ENCODE measurements around the gene GPS1.

The GPS1 gene

GRCh38 chr17:82080048-82080788 lies 28.5 kb downstream of the GPS1 start:
- Histone ChIP-seq H3K9ac (ENCODE audit: low read depth in 1 of 2, low read length in 2 of 2) (no peak overlapping the region), H3K36me3 (ENCODE audit: control insufficient read depth in 1 of 2, insufficient read depth in 2 of 2, low read length in 2 of 2) (peaks cover 23 to 71% of the 10 kb centered on the region in 2 donors), H3K4me1 (ENCODE audit: control insufficient read depth in 1 of 2, insufficient read depth in 2 of 2, low read length in 2 of 2) (no peaks in the 10 kb centered on the region), H3K27ac (ENCODE audit: low read depth, low read length) (no peak overlapping the region), H3K4me3 (ENCODE audit: low read depth in 1 of 2, low read length in 2 of 2) (no peak overlapping the region), H3K9me3 (ENCODE audit: control insufficient read depth in 1 of 2, low read length in 2 of 2) (no peaks in the 10 kb centered on the region), H3K27me3 (ENCODE audit: control insufficient read depth in 1 of 2, insufficient read depth in 2 of 2, low read length in 2 of 2) (no peaks in the 10 kb centered on the region)

GRCh38 chr17:82080789-82081464 lies 29.2 kb downstream of the GPS1 start:
- Histone ChIP-seq H3K4me3 (ENCODE audit: low read depth in 1 of 2, low read length in 2 of 2) (no peak overlapping the region), H3K9me3 (ENCODE audit: control insufficient read depth in 1 of 2, low read length in 2 of 2) (no peaks in the 10 kb centered on the region), H3K4me1 (ENCODE audit: control insufficient read depth in 1 of 2, insufficient read depth in 2 of 2, low read length in 2 of 2) (no peaks in the 10 kb centered on the region), H3K9ac (ENCODE audit: low read depth in 1 of 2, low read length in 2 of 2) (no peak overlapping the region), H3K36me3 (ENCODE audit: control insufficient read depth in 1 of 2, insufficient read depth in 2 of 2, low read length in 2 of 2) (peaks cover 23 to 77% of the 10 kb centered on the region in 2 donors), H3K27me3 (ENCODE audit: control insufficient read depth in 1 of 2, insufficient read depth in 2 of 2, low read length in 2 of 2) (no peaks in the 10 kb centered on the region), H3K27ac (ENCODE audit: low read depth, low read length) (no peak overlapping the region)

GRCh38 chr17:82081546-82081945 lies 29.8 kb downstream of the GPS1 start:
- H3K27ac ChIP-seq (ENCODE audit: low read depth, low read length), result no peak overlapping the region
- peaks cover 23 to 83% of the 10 kb centered on the region in 2 donors for H3K36me3 ChIP-seq (ENCODE audit: control insufficient read depth in 1 of 2, insufficient read depth in 2 of 2, low read length in 2 of 2)
- H3K9me3 ChIP-seq (ENCODE audit: control insufficient read depth in 1 of 2, low read length in 2 of 2), result no peaks in the 10 kb centered on the region
- no peaks in the 10 kb centered on the region for H3K4me1 ChIP-seq (ENCODE audit: control insufficient read depth in 1 of 2, insufficient read depth in 2 of 2, low read length in 2 of 2)
- H3K27me3 ChIP-seq (ENCODE audit: control insufficient read depth in 1 of 2, insufficient read depth in 2 of 2, low read length in 2 of 2), result no peaks in the 10 kb centered on the region
- no peak overlapping the region for H3K9ac ChIP-seq (ENCODE audit: low read depth in 1 of 2, low read length in 2 of 2)
- H3K4me3 ChIP-seq (ENCODE audit: low read depth in 1 of 2, low read length in 2 of 2), result no peak overlapping the region

- no peak overlapping the region for H3K4me3 ChIP-seq (ENCODE audit: low read depth in 1 of 2, low read length in 2 of 2)
- no peaks in the 10 kb centered on the region for H3K9me3 ChIP-seq (ENCODE audit: control insufficient read depth in 1 of 2, low read length in 2 of 2)
- no peaks in the 10 kb centered on the region for H3K27me3 ChIP-seq (ENCODE audit: control insufficient read depth in 1 of 2, insufficient read depth in 2 of 2, low read length in 2 of 2)
- H3K4me1 ChIP-seq (ENCODE audit: control insufficient read depth in 1 of 2, insufficient read depth in 2 of 2, low read length in 2 of 2), result no peaks in the 10 kb centered on the region
- no peak overlapping the region for H3K27ac ChIP-seq (ENCODE audit: low read depth, low read length)
- no peak overlapping the region for H3K9ac ChIP-seq (ENCODE audit: low read depth in 1 of 2, low read length in 2 of 2)
- H3K36me3 ChIP-seq (ENCODE audit: control insufficient read depth in 1 of 2, insufficient read depth in 2 of 2, low read length in 2 of 2), result peaks cover 23 to 87% of the 10 kb centered on the region in 2 donors
Measured at GRCh38 chr17:82081966-82082365, 30.3 kb downstream of the GPS1 start.

- Histone ChIP-seq H3K4me1 (ENCODE audit: control insufficient read depth in 1 of 2, insufficient read depth in 2 of 2, low read length in 2 of 2) (no peaks in the 10 kb centered on the region), H3K36me3 (ENCODE audit: control insufficient read depth in 1 of 2, insufficient read depth in 2 of 2, low read length in 2 of 2) (peaks cover 23 to 91% of the 10 kb centered on the region in 2 donors), H3K9me3 (ENCODE audit: control insufficient read depth in 1 of 2, low read length in 2 of 2) (no peaks in the 10 kb centered on the region), H3K9ac (ENCODE audit: low read depth in 1 of 2, low read length in 2 of 2) (no peak overlapping the region), H3K27me3 (ENCODE audit: control insufficient read depth in 1 of 2, insufficient read depth in 2 of 2, low read length in 2 of 2) (no peaks in the 10 kb centered on the region), H3K4me3 (ENCODE audit: low read depth in 1 of 2, low read length in 2 of 2) (no peak overlapping the region), H3K27ac (ENCODE audit: low read depth, low read length) (no peak overlapping the region)
Measured at GRCh38 chr17:82082456-82082855, 30.8 kb downstream of the GPS1 start.

GRCh38 chr17:82083009-82083408 lies 31.3 kb downstream of the GPS1 start:
- no peaks in the 10 kb centered on the region for H3K4me1 ChIP-seq (ENCODE audit: control insufficient read depth in 1 of 2, insufficient read depth in 2 of 2, low read length in 2 of 2)

GRCh38 chr17:82083533-82084359 lies 32.0 kb downstream of the GPS1 start:
- no peaks in the 10 kb centered on the region for H3K27me3 ChIP-seq (ENCODE audit: control insufficient read depth in 1 of 2, insufficient read depth in 2 of 2, low read length in 2 of 2)
- H3K9ac ChIP-seq (ENCODE audit: low read depth in 1 of 2, low read length in 2 of 2), result no peak overlapping the region
- H3K4me1 ChIP-seq (ENCODE audit: control insufficient read depth in 1 of 2, insufficient read depth in 2 of 2, low read length in 2 of 2), result no peaks in the 10 kb centered on the region
- H3K9me3 ChIP-seq (ENCODE audit: control insufficient read depth in 1 of 2, low read length in 2 of 2), result no peaks in the 10 kb centered on the region
- H3K36me3 ChIP-seq (ENCODE audit: control insufficient read depth in 1 of 2, insufficient read depth in 2 of 2, low read length in 2 of 2), result peaks cover 34 to 94% of the 10 kb centered on the region in 2 donors
- no peak overlapping the region for H3K4me3 ChIP-seq (ENCODE audit: low read depth in 1 of 2, low read length in 2 of 2)
- H3K27ac ChIP-seq (ENCODE audit: low read depth, low read length), result no peak overlapping the region

More at GRCh38 chr17:82083009-82083408, 31.3 kb downstream of the GPS1 start:
- H3K27ac ChIP-seq (ENCODE audit: low read depth, low read length), result no peak overlapping the region
- no peaks in the 10 kb centered on the region for H3K27me3 ChIP-seq (ENCODE audit: control insufficient read depth in 1 of 2, insufficient read depth in 2 of 2, low read length in 2 of 2)
- no peak overlapping the region for H3K4me3 ChIP-seq (ENCODE audit: low read depth in 1 of 2, low read length in 2 of 2)
- no peaks in the 10 kb centered on the region for H3K9me3 ChIP-seq (ENCODE audit: control insufficient read depth in 1 of 2, low read length in 2 of 2)
- no peak overlapping the region for H3K9ac ChIP-seq (ENCODE audit: low read depth in 1 of 2, low read length in 2 of 2)
- H3K36me3 ChIP-seq (ENCODE audit: control insufficient read depth in 1 of 2, insufficient read depth in 2 of 2, low read length in 2 of 2), result peaks cover 27 to 93% of the 10 kb centered on the region in 2 donors

DNA sequence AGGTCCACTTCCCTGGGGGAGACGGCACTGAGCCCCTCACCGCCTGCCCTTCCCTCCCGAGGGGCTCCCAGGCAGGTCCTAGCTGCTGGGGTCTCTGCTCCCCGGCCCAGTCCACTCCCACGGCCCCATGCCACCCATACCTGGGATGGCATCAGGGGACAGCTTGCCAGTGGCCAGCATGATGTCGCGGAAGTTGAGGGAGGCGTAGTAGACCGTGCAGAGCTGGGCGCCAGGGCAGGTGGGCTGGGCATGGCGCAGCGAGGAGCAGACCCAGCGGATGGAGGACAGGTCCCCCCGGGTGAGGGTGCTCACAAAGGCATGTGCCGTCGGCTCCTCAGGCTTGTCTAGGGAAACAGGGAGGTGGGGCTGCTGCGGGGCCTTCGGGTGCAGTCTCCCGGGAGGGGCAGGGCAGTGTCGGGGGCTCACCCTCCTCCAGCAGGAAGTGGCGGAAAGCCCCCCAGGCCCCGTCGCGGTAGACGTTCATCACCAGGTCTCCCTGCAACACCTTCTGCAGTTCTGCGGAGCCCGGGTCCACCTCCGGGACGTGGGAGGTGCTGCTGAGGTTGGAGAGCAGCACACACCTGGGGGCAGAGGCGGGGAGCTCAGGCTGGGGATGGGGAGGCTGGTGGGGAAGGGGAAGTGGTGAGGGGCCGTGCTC lies 32.8 kb downstream of the GPS1 start:
- no peak overlapping the region for H3K4me3 ChIP-seq (ENCODE audit: low read depth in 1 of 2, low read length in 2 of 2)
- H3K9ac ChIP-seq (ENCODE audit: low read depth in 1 of 2, low read length in 2 of 2), result no peak overlapping the region
- H3K36me3 ChIP-seq (ENCODE audit: control insufficient read depth in 1 of 2, insufficient read depth in 2 of 2, low read length in 2 of 2), result peaks cover 38 to 96% of the 10 kb centered on the region in 2 donors
- no peak overlapping the region for H3K27ac ChIP-seq (ENCODE audit: low read depth, low read length)
- H3K9me3 ChIP-seq (ENCODE audit: control insufficient read depth in 1 of 2, low read length in 2 of 2), result no peaks in the 10 kb centered on the region
- H3K4me1 ChIP-seq (ENCODE audit: control insufficient read depth in 1 of 2, insufficient read depth in 2 of 2, low read length in 2 of 2), result no peaks in the 10 kb centered on the region
- H3K27me3 ChIP-seq (ENCODE audit: control insufficient read depth in 1 of 2, insufficient read depth in 2 of 2, low read length in 2 of 2), result no peaks in the 10 kb centered on the region

DNA sequence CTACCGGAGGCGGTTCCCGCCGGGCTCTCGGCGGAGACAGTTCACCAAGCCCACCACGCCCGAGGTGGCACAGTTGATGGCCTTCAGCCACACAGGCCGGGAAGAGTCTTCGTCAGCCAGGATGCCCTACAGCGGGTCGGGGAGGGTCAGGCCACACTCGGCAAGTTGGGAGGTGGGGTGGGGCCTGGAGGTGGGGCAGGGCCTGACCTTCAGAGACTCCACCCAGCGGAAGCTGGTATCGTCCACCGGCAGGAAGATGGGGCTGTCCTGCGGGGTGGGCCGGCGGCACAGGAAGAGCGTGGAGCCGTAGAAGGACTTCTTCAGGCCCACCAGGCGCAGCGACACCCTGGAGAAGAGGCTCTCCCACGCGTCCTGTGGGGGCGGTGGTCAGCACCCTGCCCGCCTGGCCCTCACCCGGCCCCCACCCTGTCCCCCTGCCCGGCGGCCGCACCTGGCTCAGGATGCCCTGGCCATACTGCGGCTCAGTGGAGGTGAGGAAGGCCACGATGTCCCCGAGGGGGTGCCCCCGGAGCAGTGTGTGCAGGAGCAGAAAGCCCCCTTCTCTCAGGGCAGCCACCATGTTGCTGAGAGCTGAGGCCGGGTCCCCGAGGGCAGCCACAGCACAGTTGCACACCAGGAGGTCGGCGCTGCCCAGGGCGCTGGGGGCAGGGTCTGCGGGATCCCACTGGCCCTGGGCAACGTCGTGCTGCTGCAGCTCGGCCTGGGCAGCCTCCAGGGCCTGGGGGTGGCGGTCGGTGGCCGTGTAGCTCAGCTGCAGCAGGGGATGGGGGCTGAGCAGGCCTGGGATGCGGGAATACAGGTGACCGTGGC lies 33.5 kb downstream of the GPS1 start:
- Histone ChIP-seq H3K4me1 (ENCODE audit: control insufficient read depth in 1 of 2, insufficient read depth in 2 of 2, low read length in 2 of 2) (no peaks in the 10 kb centered on the region), H3K27ac (ENCODE audit: low read depth, low read length) (no peak overlapping the region), H3K27me3 (ENCODE audit: control insufficient read depth in 1 of 2, insufficient read depth in 2 of 2, low read length in 2 of 2) (no peaks in the 10 kb centered on the region), H3K36me3 (ENCODE audit: control insufficient read depth in 1 of 2, insufficient read depth in 2 of 2, low read length in 2 of 2) (peaks cover 43 to 96% of the 10 kb centered on the region in 2 donors), H3K9me3 (ENCODE audit: control insufficient read depth in 1 of 2, low read length in 2 of 2) (no peaks in the 10 kb centered on the region), H3K9ac (ENCODE audit: low read depth in 1 of 2, low read length in 2 of 2) (no peak overlapping the region), H3K4me3 (ENCODE audit: low read depth in 1 of 2, low read length in 2 of 2) (no peak overlapping the region)
